Mucosa of gallbladder (tissue), 1 donor: Measurements from ENCODE around the gene MAG. TPM values are rescaled to one million over a fixed set of nuclear protein-coding genes. Genes with fewer than 3 reads are reported as not detected.

Experiments
- DNase-seq: peaks from one replicate; pipeline ENCODE4 v3.0.0-alpha.2; 2020; ENCODE audit warnings: low spot score
- total RNA-seq: library from RNA; stranded (reverse); gene quantifications from one replicate; pipeline ENCODE4 v1.2.1, GENCODE V29; 2021
- donor health status: DM: no; HTN: no; CAD: no.

MAG gene
- total RNA-seq, 1 donor from 2014 or later: not detected

- no peak for DNase-seq
These were observed 27.5 kb upstream of the MAG start for GRCh38 chr19:35264268-35265125.

GRCh38 chr19:35265126-35265899 is 26.6 kb upstream of the MAG start:
- no peak for DNase-seq

GRCh38 chr19:35265900-35266519 is 26.0 kb upstream of the MAG start:
- no peak for DNase-seq

GRCh38 chr19:35266520-35267352 is 25.2 kb upstream of the MAG start:
- DNase-seq: no peak

- peak; percentile 28 for DNase-seq
These were observed 24.6 kb upstream of the MAG start for GRCh38 chr19:35267353-35267817.

- DNase-seq: peak; percentile 65
These were observed 24.0 kb upstream of the MAG start for GRCh38 chr19:35267818-35268535.

GRCh38 chr19:35268536-35269437 is 23.2 kb upstream of the MAG start, which contains the start of gene USF2:
TSS of gene USF2 (plus strand) at chr19:35268962. CDS start at chr19:35269102, 140 bp downstream.
- peak; percentile 73 for DNase-seq

GRCh38 chr19:35269438-35270117 is 22.4 kb upstream of the MAG start:
- peak; percentile 87 for DNase-seq

- no peak for DNase-seq
These were observed 21.6 kb upstream of the MAG start for GRCh38 chr19:35270381-35270811.

- no peak for DNase-seq
These were observed 20.4 kb upstream of the MAG start for GRCh38 chr19:35271546-35271945.

GRCh38 chr19:35272122-35272719 is 19.7 kb upstream of the MAG start:
- DNase-seq: no peak

- DNase-seq: no peak
These were observed 18.9 kb upstream of the MAG start for GRCh38 chr19:35272954-35273649.

- DNase-seq: no peak
These were observed 18.2 kb upstream of the MAG start for GRCh38 chr19:35273686-35274259.

GRCh38 chr19:35274323-35274722 is 17.6 kb upstream of the MAG start:
- DNase-seq: no peak

GRCh38 chr19:35276706-35277281 is 15.2 kb upstream of the MAG start:
- no peak for DNase-seq

- no peak for DNase-seq
These were observed 13.2 kb upstream of the MAG start for GRCh38 chr19:35278578-35279284.
